Activated CD8-positive, alpha-beta T cell treated with anti-CD3 and anti-CD28 coated beads, Interleukin-2, amount 10 ng/mL, durations not matched to agents 7 days and 5 days (primary cell): ENCODE results near the gene JAG2. TPM values are rescaled to one million over a fixed set of nuclear protein-coding genes. Genes with fewer than 3 reads are reported as not detected.

Experiments used
- ATAC-seq: fragments of 150-1000 bp; cut with Tn5 transposase; one replicate; pipeline ENCODE4 v1.10.0; 2021; ENCODE audit warnings: moderate library complexity
- CTCF ChIA-PET: fragments of 350-600 bp; sonication (Branson Sonifier 250); formaldehyde crosslinking; loops from one replicate; lab custom pipeline; 2021; ENCODE audit warnings: antibody characterized with exemption; lab: Charles Lee
- POLR2A ChIA-PET: fragments of 350-600 bp; sonication (Branson Sonifier 250); formaldehyde crosslinking; loops from one replicate; lab custom pipeline; 2021; ENCODE audit warnings: antibody characterized with exemption; lab: Charles Lee
- DNase-seq: peaks from one replicate; pipeline ENCODE4 v3.0.0-alpha.2; 2020
- H3K27ac Mint-ChIP-seq: one replicate; pipeline ENCODE4 v1.8.0; 2021; ENCODE audit warnings: mild to moderate bottlenecking, mixed read lengths
- H3K27me3 Mint-ChIP-seq: one replicate; pipeline ENCODE4 v1.8.0; 2021; ENCODE audit warnings: low read depth, mixed read lengths
- H3K36me3 Mint-ChIP-seq: one replicate; pipeline ENCODE4 v1.8.0; 2021; ENCODE audit warnings: low read depth, mixed read lengths
- H3K4me1 Mint-ChIP-seq: one replicate; pipeline ENCODE4 v1.8.0; 2021; ENCODE audit warnings: low read depth, mixed read lengths
- H3K4me3 Mint-ChIP-seq: one replicate; pipeline ENCODE4 v1.8.0; 2021; ENCODE audit warnings: mild to moderate bottlenecking, mixed read lengths
- H3K9me3 Mint-ChIP-seq: one replicate; pipeline ENCODE4 v1.8.0; 2022; ENCODE audit warnings: mixed read lengths; ENCODE audit not compliant: insufficient read depth
- total RNA-seq, 2 experiments: library from RNA; stranded (reverse); gene quantifications; one replicate each; pipeline ENCODE4 v1.2.3, GENCODE V29; 2021

Gene JAG2
- total RNA-seq, 2 experiments from 2014 or later: 2.5 to 2.9 TPM

DNA sequence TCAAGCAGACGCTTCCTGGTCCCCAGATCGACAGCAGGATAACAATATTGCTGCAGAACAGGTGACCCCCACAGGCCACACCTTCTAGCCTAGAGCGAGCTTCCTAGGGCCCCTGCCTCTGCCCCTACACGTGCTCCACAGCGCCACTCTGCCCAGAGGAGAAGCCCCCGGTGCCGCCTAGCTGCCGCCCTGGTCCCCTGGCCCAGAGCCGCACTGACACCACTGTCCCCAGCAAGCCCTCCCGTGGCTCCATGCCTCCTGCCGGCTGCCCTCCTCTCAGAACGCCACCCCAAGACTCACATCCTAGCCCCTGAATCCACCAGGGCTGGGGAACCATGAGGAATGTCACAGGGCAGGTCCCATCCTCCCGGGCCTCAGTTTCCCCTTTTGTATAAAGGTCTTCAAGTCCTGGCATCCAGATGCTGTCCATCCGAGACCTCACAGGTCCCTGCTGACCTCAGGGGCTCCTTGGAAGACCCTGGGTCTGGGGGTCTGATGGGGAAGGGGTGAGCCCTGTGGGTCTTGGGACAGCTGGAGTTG, 31.0 kb downstream of the JAG2 start:
- Mint-ChIP-seq H3K4me3 (no peak overlapping the region), H3K27me3 (peaks cover 12% of the 10 kb centered on the region), H3K36me3 (no peaks in the 10 kb centered on the region), H3K4me1 (no peaks in the 10 kb centered on the region), H3K27ac (no peak overlapping the region), H3K9me3 (peaks cover 8% of the 10 kb centered on the region)
- POLR2A ChIA-PET: no interaction called here
- CTCF ChIA-PET: no interaction called here
- DNase-seq (no peak), ATAC-seq (no peak)

DNA sequence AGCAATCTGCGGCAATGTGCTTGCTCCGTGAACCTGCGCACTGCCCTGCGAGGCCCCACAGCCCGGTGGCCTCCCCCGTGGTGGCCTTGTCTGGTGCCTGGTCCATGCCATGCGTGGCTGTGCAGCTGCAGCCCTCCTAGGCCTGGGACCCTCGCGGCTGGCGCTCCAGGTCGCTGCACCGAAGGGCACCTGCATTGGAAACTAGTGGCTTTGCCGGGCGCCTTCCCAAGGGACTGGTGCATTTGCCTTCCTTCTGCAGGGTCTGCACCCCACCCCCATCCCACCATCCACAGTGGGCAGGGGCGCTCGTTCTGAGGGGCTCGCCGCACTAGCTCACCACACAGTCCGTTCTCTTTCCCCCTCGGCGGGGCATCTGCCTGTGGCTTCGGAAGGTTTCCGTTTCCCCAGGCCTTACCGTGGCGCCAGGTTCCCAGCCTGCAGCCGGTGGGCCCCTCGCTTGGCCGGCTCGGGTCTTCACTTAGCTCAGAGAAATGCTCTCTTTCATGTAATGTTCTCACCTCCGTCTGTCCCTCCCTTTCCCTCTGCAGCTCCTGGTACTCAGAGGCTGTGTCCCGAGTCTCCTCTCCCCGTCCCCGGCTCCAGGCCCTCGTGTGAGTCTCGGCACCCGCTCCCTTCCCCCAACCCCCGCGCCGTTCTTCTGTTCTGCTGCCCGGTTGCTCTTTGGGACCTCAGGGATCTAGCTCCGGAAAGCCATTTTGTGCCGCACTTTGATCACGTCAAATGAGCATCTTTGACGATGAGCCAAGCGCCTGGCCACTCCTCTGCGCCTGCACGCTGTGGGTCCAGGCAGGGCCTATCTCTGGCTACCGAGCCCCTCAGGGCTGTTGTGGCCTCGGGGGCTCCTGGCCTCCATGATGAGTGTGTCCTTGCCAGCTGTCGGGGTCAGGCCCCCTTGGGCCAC, 31.9 kb downstream of the JAG2 start:
- H3K27ac Mint-ChIP-seq: no peak overlapping the region
- H3K27me3 Mint-ChIP-seq: peaks cover 12% of the 10 kb centered on the region
- DNase-seq (no peak), ATAC-seq (no peak)
- H3K36me3 Mint-ChIP-seq: no peaks in the 10 kb centered on the region
- peaks cover 8% of the 10 kb centered on the region for H3K9me3 Mint-ChIP-seq
- no peaks in the 10 kb centered on the region for H3K4me1 Mint-ChIP-seq
- CTCF ChIA-PET: no interaction called here
- POLR2A ChIA-PET: no interaction called here
- no peak overlapping the region for H3K4me3 Mint-ChIP-seq

DNA sequence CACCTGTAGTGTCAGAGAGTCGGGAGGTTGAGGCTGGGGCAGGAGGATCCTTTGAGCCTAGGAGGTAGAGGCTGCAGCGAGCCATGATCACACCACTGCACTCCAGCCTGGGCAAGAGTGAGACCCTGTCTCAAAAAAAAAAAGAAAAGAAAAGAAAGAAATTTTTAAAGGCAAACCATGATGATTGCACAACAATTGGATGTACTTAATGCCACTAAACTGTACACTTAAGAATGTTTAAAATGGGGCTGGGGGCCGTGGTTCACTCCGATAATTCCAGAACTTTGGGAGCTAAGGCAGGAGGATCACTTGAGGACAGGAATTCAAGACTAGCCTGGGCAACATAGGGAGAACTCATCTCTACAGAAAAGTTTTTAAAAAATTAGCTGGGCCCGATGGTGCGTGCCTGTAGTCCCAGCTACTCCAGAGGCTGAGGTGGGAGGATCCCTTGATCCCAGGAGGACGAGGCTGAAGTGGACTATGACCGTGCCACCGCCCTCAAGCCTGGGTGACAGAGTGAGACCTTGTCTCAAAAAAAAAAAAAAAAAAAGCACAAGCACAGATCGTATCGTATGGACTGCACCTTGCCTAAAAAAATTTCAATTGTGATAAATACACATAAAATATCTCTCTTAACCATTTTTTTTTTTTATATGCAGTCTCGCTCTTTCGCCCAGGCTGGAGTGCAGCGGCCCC, 32.7 kb downstream of the JAG2 start:
- H3K4me3 Mint-ChIP-seq: no peak overlapping the region
- H3K27me3 Mint-ChIP-seq: peaks cover 12% of the 10 kb centered on the region
- no peaks in the 10 kb centered on the region for H3K4me1 Mint-ChIP-seq

DNA sequence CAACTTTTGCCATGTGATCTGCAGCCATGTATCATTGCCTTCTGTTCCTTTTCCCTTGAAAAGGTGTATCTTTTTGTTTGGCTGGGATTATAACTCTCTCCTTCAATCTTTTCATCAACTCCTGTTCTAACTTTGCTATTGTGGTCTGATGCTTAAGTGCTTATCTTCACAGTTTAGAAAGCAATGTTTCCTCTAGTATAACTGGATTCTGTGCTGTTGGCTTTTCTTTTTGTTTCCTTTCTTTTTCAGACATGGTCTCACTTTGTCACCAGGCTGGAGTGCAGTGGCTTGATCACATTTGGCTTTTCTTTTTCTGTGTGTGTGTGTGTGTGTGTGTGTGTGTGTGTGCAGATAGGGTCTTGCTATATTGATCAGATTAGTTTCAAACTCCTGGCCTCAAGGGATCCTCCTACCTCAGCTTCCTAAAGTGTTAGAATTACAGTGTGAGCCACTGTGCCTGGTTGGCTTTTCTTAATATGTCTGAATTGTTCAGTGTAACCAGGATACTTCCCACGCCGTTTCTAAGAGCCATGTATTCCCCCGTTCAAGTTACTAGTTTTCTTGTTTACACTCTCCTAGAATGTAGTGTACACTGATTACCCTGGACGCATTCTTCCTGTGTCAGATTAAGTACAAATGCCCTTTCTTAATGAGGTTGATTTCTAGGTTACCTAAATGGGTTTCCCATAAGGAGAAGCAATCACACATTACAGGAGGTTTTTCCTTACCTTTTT, 35.5 kb downstream of the JAG2 start:
- no peaks in the 10 kb centered on the region for H3K4me1 Mint-ChIP-seq

More for the DNA sequence above, 32.7 kb downstream of the JAG2 start:
- peaks cover 8% of the 10 kb centered on the region for H3K9me3 Mint-ChIP-seq
- DNase-seq (no peak), ATAC-seq (no peak)
- ChIA-PET CTCF (no interaction called here), POLR2A (no interaction called here)
- no peak overlapping the region for H3K27ac Mint-ChIP-seq
- no peaks in the 10 kb centered on the region for H3K36me3 Mint-ChIP-seq

DNA sequence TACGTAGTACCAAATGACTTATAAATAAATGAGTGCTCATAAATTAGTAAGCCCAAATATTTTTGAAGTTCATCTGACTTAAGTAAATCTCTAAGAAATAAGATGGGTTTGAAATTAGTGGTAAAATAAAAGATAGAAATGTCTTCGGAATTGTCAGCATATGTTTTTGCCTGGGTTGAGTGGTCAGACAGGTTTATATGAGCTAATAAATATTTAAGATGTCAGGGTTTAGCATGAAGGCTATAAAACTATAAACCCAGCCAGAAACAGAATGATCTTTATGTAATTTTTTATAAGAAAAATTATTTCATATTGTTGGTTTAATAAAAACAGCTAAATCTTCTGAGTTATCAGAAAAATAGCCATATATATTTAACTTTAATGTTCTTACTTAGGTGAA, 37.3 kb downstream of the JAG2 start:
- ATAC-seq (no peak), DNase-seq (no peak)
- H3K27me3 Mint-ChIP-seq: peaks cover 15% of the 10 kb centered on the region
- H3K4me1 Mint-ChIP-seq: no peaks in the 10 kb centered on the region
- no peaks in the 10 kb centered on the region for H3K36me3 Mint-ChIP-seq
- ChIA-PET POLR2A (no interaction called here), CTCF (no interaction called here)
- no peak overlapping the region for H3K27ac Mint-ChIP-seq
- no peak overlapping the region for H3K4me3 Mint-ChIP-seq
- peaks cover 5% of the 10 kb centered on the region for H3K9me3 Mint-ChIP-seq

More for the DNA sequence above, 35.5 kb downstream of the JAG2 start:
- H3K4me3 Mint-ChIP-seq: no peak overlapping the region
- ATAC-seq: no peak
- no peak overlapping the region for H3K27ac Mint-ChIP-seq
- DNase-seq: no peak
- ChIA-PET POLR2A (no interaction called here), CTCF (no interaction called here)
- H3K36me3 Mint-ChIP-seq: no peaks in the 10 kb centered on the region
- peaks cover 5% of the 10 kb centered on the region for H3K9me3 Mint-ChIP-seq
- H3K27me3 Mint-ChIP-seq: peaks cover 15% of the 10 kb centered on the region

DNA sequence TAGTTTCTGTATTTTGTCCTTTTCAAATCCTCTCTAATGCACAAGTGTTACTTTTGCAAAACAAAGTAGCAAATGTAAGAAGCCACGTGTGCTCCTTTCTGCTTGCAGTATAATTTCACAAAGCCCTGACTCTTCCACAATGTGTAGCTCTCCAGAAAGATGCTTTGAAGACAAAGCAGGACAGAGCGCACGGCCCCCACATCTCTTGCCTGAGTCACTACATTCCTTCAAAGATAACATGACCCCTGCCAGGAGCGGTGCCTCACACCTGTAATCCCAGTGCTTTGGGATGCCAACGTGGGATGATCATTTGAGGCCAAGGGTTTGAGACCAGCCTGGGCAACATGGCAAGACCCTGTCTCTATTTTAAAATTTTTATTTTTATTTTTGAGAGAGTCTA, 40.5 kb downstream of the JAG2 start:
- Mint-ChIP-seq H3K4me3 (no peak overlapping the region), H3K9me3 (peaks cover 5% of the 10 kb centered on the region), H3K27ac (no peak overlapping the region), H3K4me1 (peaks cover 5% of the 10 kb centered on the region), H3K36me3 (no peaks in the 10 kb centered on the region), H3K27me3 (peaks cover 24% of the 10 kb centered on the region)
- ChIA-PET CTCF (interaction anchor here (1.0 kb wide), 1 partner anchor 62 kb away, joined by 3 read pairs; no protein-coding TSS in a partner anchor), POLR2A (no interaction called here)
- ATAC-seq: no peak
- no peak for DNase-seq

DNA sequence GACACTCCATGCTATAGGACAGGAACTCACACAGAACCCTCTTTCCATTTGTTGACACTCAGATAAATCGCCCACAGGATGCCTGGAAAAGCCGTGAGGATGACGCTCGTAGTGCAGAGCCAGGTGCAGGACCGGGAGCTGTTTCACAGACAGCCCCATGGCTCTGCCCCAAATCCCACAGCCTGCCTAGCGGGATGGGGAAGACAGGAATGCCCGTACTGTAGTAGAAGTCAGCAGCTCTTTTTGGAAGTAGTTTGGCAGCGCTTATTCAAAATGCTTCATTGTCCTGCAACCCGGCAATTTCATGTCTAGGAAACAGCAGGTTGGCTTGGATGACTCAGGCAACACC, 41.6 kb downstream of the JAG2 start:
- Mint-ChIP-seq H3K4me3 (no peak overlapping the region), H3K4me1 (peaks cover 5% of the 10 kb centered on the region), H3K27ac (no peak overlapping the region), H3K36me3 (no peaks in the 10 kb centered on the region), H3K9me3 (peaks cover 5% of the 10 kb centered on the region), H3K27me3 (peaks cover 23% of the 10 kb centered on the region)
- no peak for ATAC-seq
- no peak for DNase-seq
- CTCF ChIA-PET: no interaction called here
- POLR2A ChIA-PET: no interaction called here

DNA sequence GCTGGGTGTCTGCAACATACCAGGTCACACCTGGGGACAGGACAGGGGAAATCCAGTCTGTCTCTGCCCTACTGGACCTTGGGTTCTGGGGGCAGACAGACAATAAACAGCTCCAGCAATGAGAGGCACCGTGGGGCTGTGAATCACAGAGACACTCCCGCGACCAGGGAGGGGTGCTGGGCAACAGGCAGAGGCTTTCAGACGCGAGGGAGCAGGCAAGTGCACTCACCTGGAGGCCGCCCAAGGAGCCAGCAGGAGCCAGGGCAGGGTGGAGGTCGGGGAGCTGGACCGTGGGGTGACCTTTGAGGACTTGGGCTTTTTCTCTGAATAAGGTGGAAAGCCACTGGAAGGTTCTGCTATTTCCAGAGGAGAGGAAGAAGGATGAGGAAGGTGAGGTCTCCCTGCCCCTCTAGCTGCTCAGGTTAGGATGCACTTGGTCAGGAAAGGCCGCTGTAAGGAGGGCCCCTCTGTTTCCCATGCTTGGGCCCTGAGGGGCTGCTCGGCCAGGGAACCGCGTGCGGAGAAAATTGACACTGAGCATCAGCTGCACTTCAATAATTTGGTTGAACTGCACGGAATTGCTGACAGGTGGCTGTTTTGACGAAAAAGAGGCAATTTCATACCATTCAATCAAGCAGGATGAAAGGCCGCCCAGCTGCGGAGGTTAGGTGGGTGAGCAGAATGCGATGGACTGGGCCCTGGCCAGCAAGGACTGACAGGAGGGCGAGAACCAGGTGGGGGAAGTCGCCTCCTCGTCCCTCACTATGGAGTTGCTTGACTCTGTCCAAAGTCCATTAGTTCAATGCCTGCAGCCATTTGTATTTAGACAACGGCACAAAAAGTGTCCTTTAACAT, 42.2 kb downstream of the JAG2 start:
- Mint-ChIP-seq H3K4me1 (peaks cover 5% of the 10 kb centered on the region), H3K36me3 (no peaks in the 10 kb centered on the region), H3K4me3 (no peak overlapping the region), H3K9me3 (peaks cover 5% of the 10 kb centered on the region), H3K27me3 (peaks cover 23% of the 10 kb centered on the region), H3K27ac (no peak overlapping the region)
- ATAC-seq: no peak
- DNase-seq: peak; percentile 7
- ChIA-PET CTCF (no interaction called here), POLR2A (no interaction called here)

DNA sequence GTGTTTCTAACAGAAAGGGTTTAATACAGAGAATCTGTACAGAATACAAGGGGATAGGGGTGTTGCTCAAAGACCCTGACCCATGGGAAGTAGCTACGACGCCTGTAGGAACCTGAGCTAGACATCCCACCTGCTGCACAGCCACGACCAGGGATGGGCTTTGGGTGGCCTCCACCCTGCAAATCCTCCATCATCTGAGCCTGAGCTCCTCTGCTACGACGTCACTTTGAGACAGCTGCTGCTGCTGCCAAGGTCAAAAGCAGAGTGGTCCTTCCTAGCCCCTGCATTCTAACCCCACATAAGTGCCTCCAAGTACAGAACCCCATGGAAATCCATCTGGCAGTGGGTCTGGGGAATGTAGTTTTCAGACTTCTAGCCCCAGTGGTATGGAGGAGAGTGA, 43.8 kb downstream of the JAG2 start:
- no peak overlapping the region for H3K4me3 Mint-ChIP-seq
- no peak overlapping the region for H3K27ac Mint-ChIP-seq
- H3K9me3 Mint-ChIP-seq: peaks cover 5% of the 10 kb centered on the region
- H3K27me3 Mint-ChIP-seq: peaks cover 23% of the 10 kb centered on the region
- ChIA-PET POLR2A (no interaction called here), CTCF (interaction anchor here (0.6 kb wide), 1 partner anchor 138 kb away, joined by 3 read pairs; no protein-coding TSS in a partner anchor)
- DNase-seq (no peak), ATAC-seq (no peak)
- H3K4me1 Mint-ChIP-seq: peaks cover 5% of the 10 kb centered on the region
- H3K36me3 Mint-ChIP-seq: no peaks in the 10 kb centered on the region

DNA sequence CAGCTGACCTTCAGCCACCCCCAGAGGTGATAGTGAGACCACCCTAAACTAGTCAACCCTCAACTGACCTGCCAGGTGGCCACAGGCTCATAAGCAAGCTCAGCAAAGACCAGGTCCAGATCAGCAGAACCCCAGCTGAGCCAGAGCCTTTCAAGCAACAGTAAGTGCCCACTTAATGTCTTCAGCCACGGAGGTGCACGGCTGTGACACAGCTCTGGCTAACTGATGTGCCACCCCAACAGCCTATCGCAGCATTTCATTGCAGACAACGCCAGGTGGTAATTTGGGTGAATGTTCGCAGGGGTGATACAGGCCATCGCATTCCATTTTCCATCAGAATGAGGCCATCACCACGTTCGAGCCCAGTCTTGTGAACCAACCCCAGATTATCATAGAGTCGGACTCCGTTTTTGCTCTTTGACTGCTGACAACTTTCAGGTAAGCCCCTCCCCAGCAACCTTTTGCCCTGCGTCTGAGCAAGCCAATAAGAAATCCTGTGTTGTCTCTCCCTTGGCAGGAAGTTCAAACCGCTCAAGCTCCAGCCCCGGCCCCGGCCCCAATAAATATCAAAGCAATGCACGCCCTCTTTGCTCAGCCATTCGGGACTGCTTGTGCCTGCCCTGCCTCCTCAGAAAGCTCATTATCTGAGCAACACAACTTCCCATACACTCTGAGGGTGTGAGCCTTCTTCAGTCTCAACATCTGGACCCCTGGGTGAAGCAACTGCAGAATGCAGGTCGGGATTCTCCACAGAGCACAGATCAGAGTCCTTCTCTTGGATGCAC, 44.4 kb downstream of the JAG2 start:
- H3K27me3 Mint-ChIP-seq: peaks cover 23% of the 10 kb centered on the region
- H3K4me1 Mint-ChIP-seq: peaks cover 5% of the 10 kb centered on the region
- POLR2A ChIA-PET: no interaction called here
- no peak overlapping the region for H3K4me3 Mint-ChIP-seq
- no peaks in the 10 kb centered on the region for H3K9me3 Mint-ChIP-seq
- H3K36me3 Mint-ChIP-seq: no peaks in the 10 kb centered on the region
- DNase-seq: no peak
- ATAC-seq: no peak
- no peak overlapping the region for H3K27ac Mint-ChIP-seq
- CTCF ChIA-PET: interaction anchor here (0.6 kb wide), 1 partner anchor 138 kb away, joined by 3 read pairs; no protein-coding TSS in a partner anchor
